Dedifferentiated amniotic fluid mesenchymal stem cell (primary cell): ENCODE results near the gene TOMT.
A peak's percentile ranks its signal among the peaks of the same experiment; 100 is the strongest.

ENCODE experiments used
- DNase-seq: peaks from one replicate; pipeline ENCODE4 v3.0.0-alpha.2; 2016; ENCODE audit errors: extremely low spot score

Gene TOMT

GRCh38 chr11:72088076-72088808 lies 17.5 kb upstream of the TOMT start:
- DNase-seq = no peak

- peak; percentile 61 for DNase-seq
Observed at GRCh38 chr11:72091292-72091691, 14.4 kb upstream of the TOMT start.

- DNase-seq = no peak
Observed at GRCh38 chr11:72098741-72099140, 7.0 kb upstream of the TOMT start.

- no peak for DNase-seq
Observed at GRCh38 chr11:72100009-72100408, 5.7 kb upstream of the TOMT start.

- DNase-seq = no peak
Observed at GRCh38 chr11:72100462-72100861, 5.3 kb upstream of the TOMT start.

- no peak for DNase-seq
Observed at GRCh38 chr11:72102162-72102561, 3.6 kb upstream of the TOMT start.

- DNase-seq = peak; percentile 15
Observed at GRCh38 chr11:72102631-72102945, 3.1 kb upstream of the TOMT start.

- peak; percentile 99 for DNase-seq
Observed at GRCh38 chr11:72102946-72103753, 2.6 kb upstream of the TOMT start, which contains the start of gene LAMTOR1. TSS of gene LAMTOR1 (minus strand) at chr11:72103297. CDS start at chr11:72103224, 73 bp downstream.

- no peak for DNase-seq
Observed at GRCh38 chr11:72103754-72104167, 2.0 kb upstream of the TOMT start.

- DNase-seq = no peak
Observed at GRCh38 chr11:72111300-72112142, 5.8 kb downstream of the TOMT start.

GRCh38 chr11:72112143-72112977 lies 6.6 kb downstream of the TOMT start, which contains the start of gene ANAPC15:
TSS of gene ANAPC15 (minus strand) at chr11:72112695. CDS start at chr11:72111276, 1,419 bp downstream.
- DNase-seq = peak; percentile 100

GRCh38 chr11:72112978-72113808 lies 7.5 kb downstream of the TOMT start:
- DNase-seq = no peak

- DNase-seq = no peak
Observed at GRCh38 chr11:72114570-72114969, 8.8 kb downstream of the TOMT start.

GRCh38 chr11:72116019-72116755 lies 10.5 kb downstream of the TOMT start:
- no peak for DNase-seq

- DNase-seq = no peak
Observed at GRCh38 chr11:72119198-72119597, 13.5 kb downstream of the TOMT start.

GRCh38 chr11:72120930-72121329 lies 15.2 kb downstream of the TOMT start:
- no peak for DNase-seq

- no peak for DNase-seq
Observed at GRCh38 chr11:72122607-72123006, 16.9 kb downstream of the TOMT start.

- no peak for DNase-seq
Observed at GRCh38 chr11:72123117-72123653, 17.5 kb downstream of the TOMT start.

- no peak for DNase-seq
Observed at GRCh38 chr11:72124046-72124445, 18.3 kb downstream of the TOMT start.
